GM12878 (cell line): ENCODE measurements around the gene PRPSAP2. TPM values are rescaled to one million over a fixed set of nuclear protein-coding genes. Genes with fewer than 3 reads are reported as not detected.

Experiments used
- ATAC-seq: fragments of 200-7000 bp; cut with Tn5 transposase; 3 replicates; pipeline ENCODE4 v1.9.1; 2020; ENCODE audit warnings: mild to moderate bottlenecking, moderate library complexity
- BruUV-seq: library from RNA; stranded (reverse); fragments of 400-500 nt; replicated peaks from 2 replicates; lab custom pipeline; 2021; lab: Mats Ljungman, UMichigan
- CTCF ChIA-PET: fragments of 300-600 bp; sonication (Branson Sonifier 250); formaldehyde crosslinking; extraction: SDS; loops from one replicate; lab custom pipeline; 2021; ENCODE audit warnings: inconsistent platforms; lab: Yijun Ruan, JAX
- POLR2A ChIA-PET: fragments of 350-600 bp; formaldehyde crosslinking; extraction: SDS; loops from one replicate; lab custom pipeline; 2021; ENCODE audit warnings: inconsistent platforms; lab: Charles Lee
- RAD21 ChIA-PET: fragments of 300-600 bp; sonication (Branson Sonifier 250); formaldehyde crosslinking; loops from one replicate; lab custom pipeline; 2023; ENCODE audit warnings: antibody characterized with exemption; ENCODE audit not compliant: unreplicated experiment; lab: Charles Lee
- SMC1A ChIA-PET: fragments of 300-600 bp; sonication (Branson Sonifier 250); formaldehyde crosslinking; loops from one replicate; lab custom pipeline; 2023; ENCODE audit not compliant: unreplicated experiment, uncharacterized antibody; lab: Charles Lee
- DNase-seq: peaks from one replicate; pipeline ENCODE4 v3.0.0-alpha.2; 2011; ENCODE audit warnings: low read depth, low spot score
- FAIRE-seq: peaks from 3 replicates; lab custom pipeline; 2011; peaks lifted over from hg19 to GRCh38; lab: Jason Lieb, UNC
- H2AFZ ChIP-seq: 2 replicates; pipeline ENCODE4 v1.6.0; 2011; ENCODE audit warnings: low read depth, low read length, control low read depth; ENCODE audit not compliant: control insufficient read depth
- H3K27ac ChIP-seq: 2 replicates; pipeline ENCODE4 v1.5.1; 2011; ENCODE audit warnings: control low read depth; ENCODE audit not compliant: control insufficient read depth, insufficient read depth
- H3K27me3 ChIP-seq, 2 experiments: replicated peaks in 1 of 2; 2 replicates each; pipeline versions ENCODE4 v1.6.0 to v1.6.1; 2011; ENCODE audit warnings: low read length in 1 of 2; ENCODE audit not compliant: control insufficient read depth in 2 of 2, insufficient read depth in 2 of 2
- H3K36me3 ChIP-seq, 2 experiments: 2 replicates each; pipeline ENCODE4 v1.5.1; 2011; ENCODE audit warnings: low read length in 1 of 2; ENCODE audit not compliant: control insufficient read depth in 2 of 2, insufficient read depth in 2 of 2
- H3K4me1 ChIP-seq: 2 replicates; pipeline ENCODE4 v1.6.1; 2011; ENCODE audit warnings: mild to moderate bottlenecking, low read length, moderate library complexity, mixed read lengths; ENCODE audit not compliant: control insufficient read depth, insufficient read depth
- H3K4me2 ChIP-seq: 2 replicates; pipeline ENCODE4 v1.6.0; 2011; ENCODE audit warnings: control low read depth; ENCODE audit not compliant: control insufficient read depth, insufficient read depth
- H3K4me3 ChIP-seq: fragments of 200-600 bp; sonication (generic); 2 replicates; pipeline ENCODE4 v1.5.1; 2016
- H3K79me2 ChIP-seq: 2 replicates; pipeline ENCODE4 v1.6.0; 2011; ENCODE audit warnings: low read length; ENCODE audit not compliant: control insufficient read depth, insufficient read depth
- H3K9ac ChIP-seq: 2 replicates; pipeline ENCODE4 v1.8.0; 2011; ENCODE audit warnings: low read length, control low read depth, mixed read lengths; ENCODE audit not compliant: control insufficient read depth, insufficient read depth
- H3K9me3 ChIP-seq: replicated peaks from 3 replicates; pipeline ENCODE4 v1.5.1; 2011; ENCODE audit warnings: mild to moderate bottlenecking, low read length; ENCODE audit not compliant: control insufficient read depth, insufficient read depth
- H4K20me1 ChIP-seq: 2 replicates; pipeline ENCODE4 v1.6.0; 2011; ENCODE audit not compliant: control insufficient read depth, insufficient read depth
- EP300 ChIP-seq, 2 experiments: fragments of 150-350 bp in 1 of 2; IDR thresholded peaks; 2 replicates each; pipeline ENCODE4 v1.6.1; 2011 to 2012; ENCODE audit warnings: low read depth in 2 of 2, low read length in 2 of 2, borderline replicate concordance in 1 of 2, improper control_type of control experiment in 1 of 2, inconsistent platforms in 1 of 2; ENCODE audit not compliant: control insufficient read depth in 1 of 2
- GATAD2B ChIP-seq: fragments of 450-650 bp; conservative IDR thresholded peaks from 2 replicates; pipeline ENCODE4 v1.6.1; 2017; ENCODE audit warnings: low read depth, mild to moderate bottlenecking, moderate library complexity
- HDAC6 ChIP-seq: fragments of 200-600 bp; sonication (generic); IDR thresholded peaks from one replicate; pipeline ENCODE4 v1.8.0; 2017; ENCODE audit warnings: antibody characterized with exemption; ENCODE audit not compliant: unreplicated experiment
- NR2C2 ChIP-seq: IDR thresholded peaks from 2 replicates; pipeline ENCODE4 v1.6.1; 2011; ENCODE audit warnings: borderline replicate concordance, low read depth; ENCODE audit not compliant: control insufficient read depth, insufficient read length
- POLR2A ChIP-seq: IDR thresholded peaks from 2 replicates; pipeline ENCODE4 v1.6.1; 2011; ENCODE audit warnings: low read depth, mild to moderate bottlenecking, low read length
- RAD21 ChIP-seq: IDR thresholded peaks from 2 replicates; pipeline ENCODE4 v1.6.1; 2011; ENCODE audit warnings: mild to moderate bottlenecking, low read depth, low read length, moderate library complexity; ENCODE audit not compliant: insufficient read depth
- SIN3A ChIP-seq: IDR thresholded peaks from 2 replicates; pipeline ENCODE4 v1.6.1; 2012; ENCODE audit warnings: low read depth, low read length, improper control_type of control experiment
- SMARCA5 ChIP-seq: fragments of 450-650 bp; IDR thresholded peaks from 2 replicates; pipeline ENCODE4 v1.6.1; 2017; ENCODE audit warnings: mild to moderate bottlenecking
- STAT3 ChIP-seq: IDR thresholded peaks from 2 replicates; pipeline ENCODE4 v1.6.1; 2011; ENCODE audit warnings: low read depth, low read length, improper control_type of control experiment
- TAF1 ChIP-seq: IDR thresholded peaks from 2 replicates; pipeline ENCODE4 v1.6.1; 2011; ENCODE audit warnings: mild to moderate bottlenecking, low read depth, low read length, borderline replicate concordance
- TARDBP ChIP-seq: IDR thresholded peaks from 2 replicates; pipeline ENCODE4 v1.6.1; 2016; ENCODE audit warnings: borderline replicate concordance
- USF2 ChIP-seq: IDR thresholded peaks from 2 replicates; pipeline ENCODE4 v1.6.1; 2011; ENCODE audit warnings: low read depth, low read length, improper control_type of control experiment, borderline replicate concordance
- ZBTB40 ChIP-seq: fragments of 450-650 bp; IDR thresholded peaks from 2 replicates; pipeline ENCODE4 v1.6.1; 2016; ENCODE audit warnings: mild to moderate bottlenecking, moderate library complexity, borderline replicate concordance
- ZNF24 ChIP-seq: fragments of 450-650 bp; IDR thresholded peaks from 2 replicates; pipeline ENCODE4 v1.6.1; 2017; ENCODE audit warnings: antibody characterized with exemption, mild to moderate bottlenecking
- WGBS: methylation state at CpG from one replicate; pipeline ENCODE4 v1.1.6; 2016; ENCODE audit warnings: low lambda C conversion rate; ENCODE audit not compliant: insufficient replicate concordance, insufficient coverage; ENCODE audit errors: missing lambda C conversion rate; 5-methylcytosine and 5-hydroxymethylcytosine counted together
- in situ Hi-C: fragments of 300-500 bp; cut with MboI; formaldehyde crosslinking; loops from 9 replicates; pipeline ENCODE4 v1.14.3; 2018; ENCODE audit warnings: mixed read lengths
- intact Hi-C: fragments of 100-400 bp; cut with micrococcal nuclease; formaldehyde crosslinking; loops from one replicate; pipeline ENCODE4 v1.14.2; 2022; ENCODE audit not compliant: unreplicated experiment
- polyA plus RNA-seq, 11 experiments: library from polyadenylated mRNA; depleted of rRNA in 4 of 11; unstranded in 6 of 11; stranded (reverse) in 5 of 11; fragments of >200 nt; fragmentation: Nextera tagmentation in 4 of 11; fragmentation: Illumina TruSeq in 1 of 11; extraction: Ambion mirVana in 4 of 11; extraction: Trizol in 1 of 11; gene quantifications; 1 replicate in 1 of 11; 2 replicates in 10 of 11; pipeline versions ENCODE4 v1.2.1 to v1.2.3, GENCODE V29; 2011 to 2016; ENCODE audit warnings: inconsistent platforms in 2 of 11, missing spikeins in 2 of 11, low read depth in 1 of 11
- total RNA-seq, 4 experiments: library from RNA; depleted of rRNA in 3 of 4; stranded (reverse); fragments of >200 nt in 3 of 4; fragmentation: Illumina TruSeq in 1 of 4; extraction: Trizol in 1 of 4; gene quantifications; 2 replicates each; pipeline versions ENCODE4 v1.2.1 to v1.2.3, GENCODE V29; 2013 to 2021

Gene PRPSAP2
- total and polyA plus RNA-seq, 10 of the 15 experiments (the other 5 are each of a cell fraction or from before 2014, with no cell fraction given): 33.2 to 102 (median 83.8) TPM

- ATAC-seq (no peak), DNase-seq (no peak)
- WGBS: 54% methylated on average over 6 of the region's 6 CpGs
- ChIA-PET POLR2A (interaction anchor here (0.9 kb wide), 1 partner anchor 104 kb away, joined by 3 read pairs; no protein-coding TSS in a partner anchor), SMC1A (interaction anchor here (2.0 kb wide), 1 partner anchor 101 kb away, joined by 9 read pairs; no protein-coding TSS in a partner anchor), CTCF (interaction anchor here (2.3 kb wide), 1 partner anchor 39 kb away, joined by 13 read pairs; no protein-coding TSS in a partner anchor), RAD21 (interaction anchor here (1.5 kb wide), 1 partner anchor 56 kb away, joined by 5 read pairs; no protein-coding TSS in a partner anchor)
- no peaks in the 10 kb centered on the region for H3K36me3 ChIP-seq
- H3K9ac ChIP-seq: no peak overlapping the region
- no peak overlapping the region for H3K4me2 ChIP-seq
- no peak overlapping the region for H2AFZ ChIP-seq
- no peaks in the 10 kb centered on the region for H3K27me3 ChIP-seq
- no peaks in the 10 kb centered on the region for H3K79me2 ChIP-seq
- H3K4me1 ChIP-seq: peaks cover 10% of the 10 kb centered on the region
- in situ Hi-C loops: no loop called here
- no peaks in the 10 kb centered on the region for H4K20me1 ChIP-seq
- H3K4me3 ChIP-seq: no peak overlapping the region
- no peaks in the 10 kb centered on the region for H3K9me3 ChIP-seq
- no peak overlapping the region for H3K27ac ChIP-seq
- TF ChIP-seq NR2C2 (no peak), USF2 (no peak), SIN3A (no peak), TAF1 (no peak), SMARCA5 (no peak), ZBTB40 (no peak), GATAD2B (no peak), RAD21 (no peak), TARDBP (no peak), HDAC6 (no peak), ZNF24 (no peak), EP300 (IDR thresholded peaks at IDR 0.05; ENCODE audit: borderline replicate concordance in 1 of 2, control insufficient read depth in 1 of 2, low read depth in 2 of 2, low read length in 2 of 2) (no peak), POLR2A (no peak), STAT3 (no peak)
- TF ChIP-seq, all 136 proteins: peak for 0
- intact Hi-C loops: no loop called here
- FAIRE-seq: no peak
- BruUV-seq: no TSS peak
These were observed 104.5 kb downstream of the PRPSAP2 start for GRCh38 chr17:18962494-18962815.
